HG03139 (cell line): ENCODE results near the gene RTN4R.

Experiments
- ATAC-seq: cut with Tn5 transposase; IDR thresholded peaks from one replicate; pipeline ENCODE4 v1.9.1; 2021; ENCODE audit not compliant: unreplicated experiment

Gene RTN4R

DNA sequence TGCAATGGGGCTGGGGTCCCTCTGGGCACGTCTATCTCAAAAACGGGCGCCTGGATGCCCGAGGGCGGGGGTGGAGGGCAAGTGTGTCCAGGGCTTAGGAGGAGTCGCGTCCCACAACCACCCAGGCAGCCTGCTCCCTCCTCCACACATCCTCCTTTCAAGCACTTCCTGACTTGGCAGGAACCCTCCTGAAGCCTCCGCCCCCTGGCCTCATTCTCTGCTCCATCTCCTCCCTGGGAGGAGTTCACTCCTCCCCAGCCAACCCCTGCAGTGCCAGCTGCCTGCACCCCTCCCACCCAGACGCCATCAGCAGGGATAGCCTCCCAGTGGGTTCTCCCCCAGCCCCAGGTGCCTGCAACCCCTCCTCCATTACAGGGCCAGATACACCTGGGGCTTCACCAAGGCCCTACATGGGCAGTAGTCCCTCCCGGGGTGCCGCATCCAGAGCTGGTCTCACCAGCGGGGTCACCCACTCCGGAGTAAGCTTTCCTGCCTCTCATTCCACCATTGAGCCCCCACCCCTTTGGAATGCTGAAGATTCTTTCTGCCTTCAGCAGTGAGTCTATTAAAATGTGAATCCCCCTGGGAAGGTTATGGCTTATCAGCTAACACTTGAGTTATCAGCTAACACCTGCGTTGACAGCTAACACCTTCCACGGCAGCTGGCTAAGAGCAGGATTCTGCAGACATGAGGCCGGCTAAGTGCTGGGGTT, 24.4 kb downstream of the RTN4R start:
- ATAC-seq: no peak

- ATAC-seq: no peak
These were observed 25.0 kb downstream of the RTN4R start for GRCh38 chr22:20243176-20243536.

GRCh38 chr22:20242393-20243175, 25.5 kb downstream of the RTN4R start:
- no peak for ATAC-seq

GRCh38 chr22:20241579-20242392, 26.3 kb downstream of the RTN4R start:
- ATAC-seq: no peak

GRCh38 chr22:20240900-20241299, 27.2 kb downstream of the RTN4R start:
- ATAC-seq: no peak

DNA sequence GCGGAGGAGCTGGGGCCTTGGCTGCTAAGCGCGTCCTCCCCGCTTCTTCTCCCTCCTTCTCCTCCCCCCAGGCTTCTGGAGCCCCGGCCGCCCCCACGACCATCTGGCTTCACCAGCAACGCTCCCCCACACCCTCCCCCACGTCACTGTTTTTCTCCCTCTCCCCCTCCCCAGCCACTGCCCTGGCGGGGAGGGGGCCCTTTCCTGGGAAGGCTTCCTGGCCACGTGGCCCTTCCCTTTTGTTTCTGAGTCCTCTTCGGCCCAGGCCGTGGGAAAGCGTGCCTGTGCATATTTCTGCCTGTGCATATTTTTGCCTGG, 27.7 kb downstream of the RTN4R start:
- no peak for ATAC-seq

DNA sequence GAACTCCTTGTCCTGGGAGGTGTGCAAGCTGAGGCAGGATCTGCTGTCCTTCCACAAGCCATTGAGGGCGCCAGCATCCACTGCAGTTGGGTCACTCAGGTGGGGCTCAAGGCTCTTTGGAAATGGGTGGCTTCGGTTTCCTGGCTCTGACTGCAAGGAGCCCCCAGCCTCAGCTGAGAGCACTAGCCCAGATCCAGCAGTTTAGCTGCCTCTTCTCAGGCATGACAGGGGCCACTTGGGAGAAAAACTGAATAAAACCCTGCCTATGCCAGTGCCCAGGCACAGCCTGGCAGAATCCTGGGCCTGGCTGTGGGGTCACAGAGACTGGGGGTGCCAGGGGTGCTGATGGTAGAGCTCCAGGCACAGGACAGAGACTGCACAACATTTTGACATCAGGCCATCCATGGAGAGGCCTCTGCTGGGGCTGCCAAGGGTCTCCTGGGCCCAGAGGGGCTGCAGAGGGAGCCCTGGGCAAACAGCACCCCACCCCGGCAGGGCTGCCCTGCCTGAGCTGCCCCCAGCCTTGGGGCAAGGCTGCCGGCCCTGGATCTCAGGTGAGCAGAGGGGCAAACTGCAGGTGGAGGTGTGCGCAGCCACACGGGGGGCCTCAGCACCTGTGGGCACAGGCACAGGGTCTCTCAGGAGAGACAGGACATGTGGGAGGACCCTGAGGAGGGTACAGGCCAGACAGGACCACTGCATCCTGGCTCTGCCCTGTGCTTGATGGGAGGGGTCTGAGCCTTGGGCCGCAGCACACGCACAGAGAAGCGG, 28.3 kb downstream of the RTN4R start:
- ATAC-seq: no peak

GRCh38 chr22:20238901-20239675, 29.0 kb downstream of the RTN4R start:
- ATAC-seq: no peak

DNA sequence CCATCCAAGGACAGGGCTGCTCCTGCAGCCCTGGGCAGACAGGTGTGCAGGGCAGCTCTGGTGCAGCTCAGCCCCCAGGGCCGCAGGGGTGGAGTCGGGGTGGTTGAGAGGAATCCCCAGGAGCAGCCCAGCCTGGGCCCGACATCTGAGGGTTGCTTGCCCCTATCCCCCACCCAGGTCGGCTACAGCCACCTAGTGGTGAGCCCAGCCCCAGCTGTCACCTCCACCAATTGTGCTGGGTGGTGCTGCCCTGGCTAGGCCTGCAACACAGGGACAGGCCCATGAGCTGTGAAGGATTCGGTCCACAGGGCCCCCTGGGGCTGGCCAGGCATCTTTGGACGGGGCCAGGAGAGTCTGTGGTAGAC, 29.6 kb downstream of the RTN4R start:
- ATAC-seq: no peak

GRCh38 chr22:20237480-20238440, 30.4 kb downstream of the RTN4R start:
- no peak for ATAC-seq

DNA sequence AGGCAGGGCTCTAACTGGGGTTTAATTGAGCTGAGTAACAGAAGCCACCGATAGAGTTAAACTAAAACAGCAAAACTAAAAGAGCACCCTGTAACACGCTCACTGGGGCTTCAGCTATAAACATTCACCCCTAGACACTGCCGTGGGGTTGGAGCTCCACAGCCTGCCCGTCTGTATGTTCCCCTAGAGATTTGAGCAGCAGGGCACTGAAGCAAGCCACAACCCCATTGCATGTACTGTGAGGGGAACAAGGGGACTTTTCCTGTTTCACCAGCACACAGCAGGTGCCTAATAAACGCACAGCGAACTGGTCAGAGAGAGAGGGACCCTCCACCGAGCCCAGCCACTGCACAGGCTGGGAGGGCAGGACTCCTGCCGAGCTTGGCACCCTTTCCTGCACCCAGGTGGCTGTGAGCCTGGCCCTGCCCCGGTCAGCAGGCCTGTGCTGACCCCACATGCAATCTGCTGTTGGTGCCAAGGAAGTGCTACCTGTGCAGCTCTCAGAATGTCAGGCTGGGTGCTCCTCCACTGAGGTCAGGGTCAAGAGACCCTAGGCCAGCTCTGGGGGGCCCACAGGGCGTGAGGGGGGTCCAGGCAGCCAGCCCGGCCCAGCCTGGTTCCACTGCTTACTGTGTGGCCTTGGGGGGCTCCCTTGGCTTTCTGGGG, 31.9 kb downstream of the RTN4R start:
- no peak for ATAC-seq

DNA sequence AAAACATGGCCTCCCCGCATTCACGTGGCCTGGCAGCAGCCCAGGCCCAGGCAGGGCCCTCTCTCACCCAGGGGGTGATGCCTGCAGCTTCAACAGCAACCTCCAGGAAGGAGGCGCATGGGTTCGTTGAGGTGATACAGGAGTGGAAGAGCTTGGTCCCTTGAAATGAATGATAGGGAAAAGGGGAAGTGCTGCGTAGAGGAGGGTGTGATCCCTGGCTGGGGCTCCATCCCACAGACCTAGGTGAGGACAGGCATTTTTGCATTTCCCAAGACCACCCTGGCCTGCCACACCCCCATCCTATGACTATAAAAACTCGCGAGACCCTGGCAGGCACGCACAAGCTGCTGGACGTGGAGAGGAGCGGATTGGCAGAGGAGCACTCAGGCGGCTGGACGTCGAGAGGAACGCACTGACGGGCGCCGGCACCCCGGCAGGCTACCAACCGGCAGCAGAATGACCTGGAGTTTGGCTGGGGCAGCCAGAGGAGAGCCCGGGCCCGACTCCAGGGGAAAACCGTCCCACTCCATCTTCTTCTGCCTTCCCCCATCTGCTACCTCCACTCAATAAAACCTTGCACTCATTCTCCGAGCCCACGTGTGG, 32.6 kb downstream of the RTN4R start:
- no peak for ATAC-seq

GRCh38 chr22:20234760-20235388, 33.2 kb downstream of the RTN4R start:
- no peak for ATAC-seq

DNA sequence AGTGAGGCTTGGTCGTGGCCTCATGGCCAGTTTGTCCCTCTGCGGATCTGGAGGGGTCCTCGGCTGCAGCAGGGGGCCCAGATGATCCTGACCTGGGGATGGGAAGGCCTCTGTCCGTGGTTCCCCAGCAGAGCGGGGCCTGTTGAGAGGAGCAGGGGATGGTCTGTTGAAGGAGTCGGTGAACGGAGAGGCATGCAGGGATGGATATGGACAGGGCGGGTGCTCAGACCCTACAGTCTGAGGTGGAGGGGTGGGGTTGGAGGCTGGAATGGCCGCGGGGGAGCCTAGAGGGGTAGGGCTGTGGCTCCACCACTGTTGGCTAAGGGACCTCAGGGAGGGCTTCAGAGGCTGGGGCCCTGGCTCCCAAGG, 33.8 kb downstream of the RTN4R start:
- ATAC-seq: no peak

DNA sequence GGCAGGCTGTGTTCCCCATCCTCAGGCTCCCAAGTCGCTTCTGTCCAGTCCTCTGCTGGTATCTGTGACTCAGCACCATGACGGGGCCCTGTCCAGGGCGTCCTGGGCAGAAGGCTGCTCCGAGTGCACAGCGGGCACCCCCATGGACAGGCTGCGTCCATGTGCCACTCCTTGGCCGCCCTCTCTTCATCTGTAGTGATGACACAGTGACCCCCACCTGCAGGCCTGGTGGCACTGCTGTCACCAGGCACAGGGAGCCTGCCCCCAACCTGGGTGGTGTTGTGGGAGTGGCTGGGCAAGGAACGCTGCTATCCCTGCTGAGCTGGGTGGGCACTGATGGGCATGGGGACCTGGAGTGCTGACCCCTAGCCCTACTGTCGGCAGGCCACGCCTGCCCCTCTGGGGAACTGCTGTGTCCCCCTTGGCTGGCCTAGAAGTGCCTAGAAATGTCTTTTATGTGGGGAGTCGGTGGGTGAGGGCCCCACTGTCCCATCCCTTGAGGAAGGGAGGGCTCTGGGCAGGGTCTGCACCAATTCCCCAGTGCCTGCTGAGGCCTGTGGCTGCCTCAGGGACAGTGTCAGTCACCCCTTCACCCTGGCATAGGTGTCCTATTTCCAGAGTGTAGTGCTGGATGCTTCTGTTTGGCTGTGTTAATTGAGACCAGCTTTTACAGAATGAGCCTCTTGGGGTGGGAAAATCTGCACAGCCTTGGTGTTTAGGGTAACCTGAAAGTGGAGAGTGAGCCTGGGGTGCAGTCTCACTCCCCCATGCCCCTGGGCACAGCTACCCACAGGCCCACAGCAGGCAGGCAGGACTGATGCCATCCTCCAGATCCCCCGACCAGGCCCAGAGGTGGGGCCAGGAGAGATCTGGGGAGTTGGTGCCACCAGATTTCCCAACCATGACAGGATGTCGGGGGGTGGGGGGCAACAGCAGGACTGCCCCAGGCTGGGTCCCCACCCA, 34.5 kb downstream of the RTN4R start:
- no peak for ATAC-seq

GRCh38 chr22:20232781-20233180, 35.3 kb downstream of the RTN4R start:
- ATAC-seq: no peak

DNA sequence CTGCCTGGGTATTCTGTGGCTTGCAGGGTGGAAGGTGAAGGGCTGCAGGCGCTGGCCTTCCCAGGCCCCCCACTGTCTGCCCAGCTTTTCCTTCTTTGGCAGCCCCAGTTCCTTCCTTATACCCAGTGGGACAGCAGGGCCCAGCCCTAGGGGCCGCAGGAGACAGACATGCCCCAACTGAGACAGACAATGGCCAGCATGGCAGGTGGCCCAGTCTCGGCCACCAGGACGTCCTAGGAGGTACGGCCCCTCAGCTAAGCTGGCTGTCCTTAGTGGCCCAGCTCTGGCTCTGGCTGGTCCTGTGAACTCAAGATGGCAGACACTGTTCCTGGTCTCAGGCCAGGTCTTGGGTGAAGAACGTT, 35.9 kb downstream of the RTN4R start:
- ATAC-seq: no peak
